ENCODE data around the gene ORC4.
A peak's percentile ranks its signal among the peaks of the same experiment; 100 is the strongest.

ORC4 gene

GRCh38 chr2:147927053-147927588 is 93.4 kb downstream of the ORC4 start:
- no peak for DNase-seq

DNA sequence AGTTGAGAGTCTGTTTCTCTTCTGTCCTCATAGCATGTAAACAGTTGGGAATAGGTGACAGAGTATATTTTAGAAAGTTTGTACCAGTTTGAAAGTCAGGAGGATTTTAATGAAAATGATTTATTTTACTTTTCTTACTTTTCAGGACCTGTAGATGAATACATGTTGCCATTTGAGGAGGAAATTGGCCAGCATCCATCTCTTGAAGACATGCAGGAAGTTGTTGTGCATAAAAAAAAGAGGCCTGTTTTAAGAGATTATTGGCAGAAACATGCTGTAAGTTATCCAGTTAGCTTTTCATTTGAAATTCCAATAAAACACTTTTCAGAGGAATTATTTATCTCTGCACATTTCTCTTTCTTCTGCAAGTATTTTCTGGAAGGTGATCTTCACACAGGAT is 94.7 kb downstream of the ORC4 start:
- DNase-seq = no peak

DNA sequence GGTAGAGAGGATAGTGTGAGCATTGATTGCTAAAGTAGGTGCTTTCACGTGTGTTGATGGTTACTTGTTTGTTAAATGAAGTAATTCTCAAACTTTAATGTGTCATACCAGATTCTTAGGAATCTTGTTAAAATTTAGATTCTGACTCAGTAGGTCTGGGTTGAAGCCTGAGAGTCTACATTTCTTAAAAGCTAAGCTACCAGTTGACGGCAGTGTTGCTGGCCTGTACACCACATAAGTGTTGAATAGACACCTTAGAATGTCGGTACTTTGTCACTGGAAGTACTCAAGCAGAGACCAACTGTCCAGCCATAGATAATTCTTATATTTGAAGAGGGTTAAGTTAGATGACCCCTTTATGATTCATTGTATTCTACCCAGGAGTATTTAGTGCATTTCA is 95.9 kb downstream of the ORC4 start:
- no peak for DNase-seq

- DNase-seq = no peak
Measured at GRCh38 chr2:147923846-147924245, 96.7 kb downstream of the ORC4 start.

DNA sequence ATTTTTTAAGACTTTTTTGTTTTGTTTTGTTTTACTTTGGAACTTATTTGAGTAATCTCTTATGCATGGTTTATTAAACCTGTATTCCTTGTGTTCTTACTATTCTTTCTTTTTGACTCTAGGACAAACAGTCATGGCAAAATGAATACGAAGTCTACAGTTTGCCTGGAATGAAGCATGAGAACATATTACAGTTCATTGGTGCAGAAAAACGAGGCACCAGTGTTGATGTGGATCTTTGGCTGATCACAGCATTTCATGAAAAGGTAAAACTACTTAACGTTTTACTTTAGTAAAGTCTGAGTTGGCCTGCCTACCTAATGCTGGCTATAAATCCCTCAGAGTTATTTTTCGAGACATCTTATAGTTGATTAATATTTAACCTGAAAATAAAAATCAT is 103.4 kb downstream of the ORC4 start:
- DNase-seq = no peak

DNA sequence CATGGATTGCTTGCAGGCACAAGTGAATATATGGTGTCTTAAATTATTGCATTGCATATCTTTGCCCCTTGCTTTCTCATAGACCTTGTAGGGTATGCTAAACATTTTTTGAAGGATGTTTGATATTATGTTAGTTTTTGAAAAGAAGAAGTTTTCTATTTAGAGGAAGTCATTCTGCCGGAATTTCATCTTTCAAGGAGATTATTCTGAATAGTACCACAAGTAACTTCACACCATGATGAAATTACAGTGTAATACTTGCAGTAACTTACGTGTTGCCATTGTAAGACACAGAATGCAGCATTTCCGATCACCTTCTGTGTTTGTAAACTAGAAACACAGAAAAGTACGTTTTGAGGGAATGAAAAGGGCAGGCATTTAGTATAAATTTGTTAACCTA is 103.8 kb downstream of the ORC4 start:
- no peak for DNase-seq

DNA sequence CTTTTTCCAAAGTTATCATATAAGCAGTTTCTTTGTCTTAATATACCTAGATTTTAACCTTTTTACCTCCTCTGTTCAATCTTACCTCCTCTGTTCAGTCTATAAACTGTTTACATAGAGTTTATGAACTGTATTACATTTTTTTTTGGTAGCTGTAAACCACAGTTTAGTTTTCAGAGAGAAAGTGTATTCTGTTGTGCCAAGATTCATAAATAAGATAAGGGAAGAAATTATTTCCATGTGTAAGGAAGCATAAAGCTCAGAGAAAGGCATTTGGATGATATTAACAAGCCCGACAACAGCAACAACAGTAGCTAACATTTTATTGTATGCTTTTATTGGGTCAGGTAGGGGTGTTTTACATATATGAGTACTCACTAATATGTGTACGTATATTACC is 104.5 kb downstream of the ORC4 start:
- no peak for DNase-seq

DNA sequence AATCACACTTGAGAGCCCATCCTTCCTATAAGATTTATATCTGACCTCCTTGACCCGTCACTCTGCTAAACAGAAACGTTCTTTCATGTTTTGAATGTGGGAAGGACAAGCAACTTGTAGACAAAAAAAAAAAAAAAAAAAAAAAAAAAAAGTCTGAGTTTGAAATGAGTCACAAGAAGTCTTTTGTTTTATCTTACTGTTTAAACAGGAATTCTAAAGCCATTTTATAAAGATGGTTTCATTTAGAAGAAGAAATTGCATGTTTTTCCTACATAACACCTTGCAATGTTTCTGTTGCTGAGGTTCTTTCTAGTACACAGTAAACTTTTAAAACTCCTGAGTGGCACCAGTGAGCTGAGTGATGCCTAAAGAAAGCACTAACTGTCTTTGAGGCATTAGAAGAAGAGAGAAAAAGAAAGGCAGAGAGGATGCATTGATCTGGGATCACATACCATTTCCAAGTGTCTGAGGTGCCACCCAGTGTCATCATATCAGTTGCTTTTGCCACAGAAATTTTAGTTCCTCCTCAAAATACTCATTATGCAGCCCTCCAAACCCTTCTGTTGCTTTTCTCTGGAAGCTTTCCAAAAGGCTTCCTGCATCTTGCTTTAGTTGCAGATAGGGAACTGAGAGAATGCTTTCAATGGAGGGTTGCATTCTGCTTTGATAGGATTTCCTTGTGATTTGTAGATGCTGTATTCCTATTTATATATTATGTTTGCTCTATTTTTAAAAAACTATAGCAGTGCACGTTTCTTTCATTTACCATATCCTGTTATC is 106.6 kb downstream of the ORC4 start:
- no peak for DNase-seq

DNA sequence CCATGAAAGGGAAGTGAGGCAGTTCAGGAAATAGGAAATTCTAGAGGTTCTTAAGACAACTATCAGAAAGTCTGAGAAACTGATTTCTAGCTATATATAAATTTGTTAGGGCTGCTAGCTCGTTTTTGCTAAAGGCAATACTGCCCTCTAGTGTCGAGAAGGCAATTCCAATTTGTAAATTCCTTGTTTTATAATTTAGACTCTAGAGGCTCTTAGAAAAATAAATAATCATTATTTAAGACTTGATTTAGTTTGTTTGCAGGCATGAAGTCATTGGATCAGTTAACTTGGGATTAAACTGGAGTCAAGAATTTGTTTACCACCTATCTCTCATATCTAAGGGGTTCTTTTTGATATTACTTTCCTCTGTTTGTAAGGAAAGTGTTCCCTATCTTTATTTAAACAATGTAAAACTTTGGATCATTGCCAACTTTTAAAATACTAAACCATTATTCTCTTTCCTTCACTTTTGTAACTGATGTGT is 109.5 kb downstream of the ORC4 start:
- peak; percentile 66 for DNase-seq

- no peak for DNase-seq
Measured at GRCh38 chr2:147909178-147909577, 111.4 kb downstream of the ORC4 start.

GRCh38 chr2:147904051-147904450 is 116.5 kb downstream of the ORC4 start:
- no peak for DNase-seq

DNA sequence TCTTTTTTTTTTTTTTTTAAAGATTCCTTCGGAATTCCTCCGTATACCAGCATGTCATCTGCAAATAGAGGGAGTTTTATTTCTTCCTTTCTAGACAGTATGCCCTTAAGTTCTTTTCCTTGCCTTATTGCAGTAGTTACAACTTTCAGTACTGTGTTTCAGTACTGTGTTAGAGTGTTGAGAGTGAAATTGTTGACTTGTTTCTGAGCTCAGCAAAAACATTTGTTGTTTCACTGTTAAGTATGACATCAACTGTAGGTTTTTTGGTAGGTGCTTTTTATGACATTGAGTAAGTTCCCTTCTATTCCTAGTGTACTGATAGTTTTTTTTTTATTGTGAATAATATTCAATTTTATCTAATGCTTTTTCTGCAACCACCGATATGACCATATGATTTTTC is 131.9 kb downstream of the ORC4 start:
- DNase-seq = no peak

GRCh38 chr2:147886136-147886535 is 134.4 kb downstream of the ORC4 start:
- DNase-seq = no peak

DNA sequence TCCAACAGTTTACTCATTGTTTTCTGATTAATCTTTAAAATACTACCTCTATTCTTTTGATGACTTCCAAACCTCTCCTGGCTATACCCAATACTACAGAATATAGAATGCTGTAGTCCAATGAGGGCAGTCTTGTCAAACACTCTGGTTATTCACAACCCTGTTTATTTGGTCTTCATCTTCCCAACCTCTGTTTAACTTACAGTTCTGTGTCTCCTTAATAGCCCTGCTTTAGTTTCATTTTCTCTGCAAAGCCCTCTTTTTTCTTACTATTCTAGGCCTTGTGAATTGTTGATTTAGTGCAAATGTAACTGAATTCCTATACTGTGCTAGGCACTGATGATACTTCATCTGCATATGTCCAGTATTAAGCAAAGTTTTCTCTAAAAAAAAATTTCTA is 135.7 kb downstream of the ORC4 start:
- no peak for DNase-seq

DNA sequence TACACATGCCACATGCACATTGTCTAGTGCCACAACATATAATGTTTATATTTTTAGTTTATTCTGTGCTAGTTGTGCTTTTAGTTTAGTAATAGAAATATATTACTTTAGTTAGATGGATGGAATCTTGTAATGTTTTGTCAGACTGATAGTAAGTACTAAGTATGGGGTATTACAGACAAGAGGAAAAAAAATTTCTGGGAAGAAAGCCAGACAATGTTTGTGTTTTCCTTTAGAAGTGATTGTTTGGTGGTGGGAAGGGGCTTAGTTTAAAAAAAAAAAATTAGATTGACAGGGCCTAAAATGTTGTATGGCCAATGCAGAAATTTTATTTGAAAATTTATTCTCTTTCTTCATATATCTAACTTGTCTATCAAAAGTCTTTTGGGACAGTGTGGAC is 137.9 kb downstream of the ORC4 start:
- no peak for DNase-seq
